IMR-90 (cell line): ENCODE measurements around the gene MILR1. TPM values are rescaled to one million over a fixed set of nuclear protein-coding genes. Genes with fewer than 3 reads are reported as not detected.

Source experiments
- ATAC-seq: fragments of 200-7000 bp; cut with Tn5 transposase; 2 replicates; pipeline ENCODE4 v1.9.1; 2020; ENCODE audit warnings: low read depth, mild to moderate bottlenecking, moderate library complexity
- BruUV-seq: library from RNA; stranded (reverse); fragments of 400-500 nt; replicated peaks from 2 replicates; lab custom pipeline; 2021; lab: Mats Ljungman, UMichigan
- CTCF ChIA-PET: fragments of 300-600 bp; formaldehyde crosslinking; extraction: SDS; loops from one replicate; lab custom pipeline; 2021; ENCODE audit warnings: antibody characterized with exemption; lab: Yijun Ruan, JAX
- POLR2A ChIA-PET: fragments of 300-600 bp; sonication (Branson Sonifier 250); formaldehyde crosslinking; loops from one replicate; lab custom pipeline; 2022; ENCODE audit warnings: antibody characterized with exemption; ENCODE audit not compliant: unreplicated experiment; lab: Charles Lee
- DNase-seq: peaks from one replicate; pipeline ENCODE4 v3.0.0; 2013
- H2AFZ ChIP-seq: replicated peaks from 2 replicates; pipeline ENCODE3; 2013; ENCODE audit warnings: low read length, mild to moderate bottlenecking; ENCODE audit not compliant: poor library complexity
- H2AK5ac ChIP-seq: 2 replicates; pipeline ENCODE4 v1.6.1; 2013; ENCODE audit warnings: low read depth, low read length, inconsistent platforms
- H2AK9ac ChIP-seq: replicated peaks from 2 replicates; pipeline ENCODE3; 2013; ENCODE audit warnings: mild to moderate bottlenecking, low read depth, low read length, moderate library complexity; ENCODE audit not compliant: poor library complexity
- H2BK120ac ChIP-seq: 2 replicates; pipeline ENCODE4 v1.6.1; 2013; ENCODE audit warnings: low read depth, low read length, inconsistent platforms
- H2BK15ac ChIP-seq: 3 replicates; pipeline ENCODE4 v1.6.1; 2013; ENCODE audit warnings: low read depth, low read length, inconsistent platforms
- H2BK20ac ChIP-seq: 2 replicates; pipeline ENCODE4 v1.6.1; 2013; ENCODE audit warnings: low read depth, mild to moderate bottlenecking, inconsistent platforms, low read length, moderate library complexity
- H2BK5ac ChIP-seq: 2 replicates; pipeline ENCODE4 v1.6.1; 2013; ENCODE audit warnings: mild to moderate bottlenecking, low read depth, low read length, inconsistent platforms; ENCODE audit not compliant: poor library complexity, severe bottlenecking
- H3K14ac ChIP-seq: replicated peaks from 2 replicates; pipeline ENCODE4 v1.6.1; 2013; ENCODE audit warnings: low read depth, low read length, inconsistent platforms
- H3K18ac ChIP-seq: 2 replicates; pipeline ENCODE4 v1.6.1; 2013; ENCODE audit warnings: low read depth, low read length, control low read depth
- H3K23ac ChIP-seq: 2 replicates; pipeline ENCODE4 v1.6.1; 2013; ENCODE audit warnings: low read depth, low read length, inconsistent platforms
- H3K27ac ChIP-seq: 2 replicates; pipeline ENCODE4 v1.5.1; 2013; ENCODE audit warnings: mild to moderate bottlenecking, control low read depth, low read length; ENCODE audit not compliant: insufficient read depth
- H3K27me3 ChIP-seq: 2 replicates; pipeline ENCODE4 v1.6.1; 2013; ENCODE audit warnings: low read length; ENCODE audit not compliant: control insufficient read depth, insufficient read depth
- H3K36me3 ChIP-seq: 2 replicates; pipeline ENCODE4 v1.6.1; 2013; ENCODE audit warnings: low read length, mixed read lengths; ENCODE audit not compliant: control insufficient read depth, insufficient read depth
- H3K4ac ChIP-seq: 2 replicates; pipeline ENCODE4 v1.6.1; 2013; ENCODE audit warnings: low read depth, low read length, inconsistent platforms
- H3K4me1 ChIP-seq: 2 replicates; pipeline ENCODE4 v1.6.1; 2013; ENCODE audit warnings: low read length, mixed read lengths; ENCODE audit not compliant: control insufficient read depth, insufficient read depth
- H3K4me2 ChIP-seq: 2 replicates; pipeline ENCODE4 v1.6.1; 2013; ENCODE audit warnings: low read depth, mild to moderate bottlenecking, control low read depth, low read length, moderate library complexity
- H3K4me3 ChIP-seq: 2 replicates; pipeline ENCODE4 v1.5.1; 2013; ENCODE audit warnings: low read depth, mild to moderate bottlenecking, control low read depth, low read length, moderate library complexity; ENCODE audit not compliant: insufficient read depth
- H3K56ac ChIP-seq: 2 replicates; pipeline ENCODE4 v1.6.1; 2013; ENCODE audit warnings: low read length, inconsistent platforms; ENCODE audit not compliant: insufficient read depth; ENCODE audit errors: extremely low read depth
- H3K79me1 ChIP-seq, 2 experiments: 2 replicates each; pipeline ENCODE4 v1.6.1; 2013; ENCODE audit warnings: low read length in 2 of 2, inconsistent platforms in 1 of 2, low read depth in 1 of 2
- H3K9ac ChIP-seq: 2 replicates; pipeline ENCODE4 v1.6.1; 2013; ENCODE audit warnings: low read depth, low read length, control low read depth
- H3K9me1 ChIP-seq: 2 replicates; pipeline ENCODE4 v1.6.1; 2013; ENCODE audit warnings: low read length, inconsistent platforms; ENCODE audit not compliant: insufficient read depth
- H3K9me3 ChIP-seq: 2 replicates; pipeline ENCODE4 v1.6.1; 2013; ENCODE audit warnings: low read length; ENCODE audit not compliant: control insufficient read depth, insufficient read depth
- H4K20me1 ChIP-seq: 2 replicates; pipeline ENCODE4 v1.6.1; 2013; ENCODE audit warnings: low read length, inconsistent platforms; ENCODE audit not compliant: insufficient read depth
- H4K5ac ChIP-seq: 2 replicates; pipeline ENCODE4 v1.6.1; 2013; ENCODE audit warnings: mild to moderate bottlenecking, low read depth, low read length, control low read depth
- H4K8ac ChIP-seq, 2 experiments: 2 replicates each; pipeline ENCODE4 v1.6.1; 2013; ENCODE audit warnings: low read depth in 2 of 2, low read length in 2 of 2, control low read depth in 1 of 2, inconsistent platforms in 1 of 2
- H4K91ac ChIP-seq: 2 replicates; pipeline ENCODE4 v1.6.1; 2013; ENCODE audit warnings: low read depth, low read length, inconsistent platforms; ENCODE audit not compliant: insufficient read depth
- BHLHE40 ChIP-seq: fragments of 150-350 bp; IDR thresholded peaks from 2 replicates; pipeline ENCODE4 v1.6.1; 2016; ENCODE audit warnings: mild to moderate bottlenecking, low read depth, low read length
- FOS ChIP-seq: fragments of 150-350 bp; IDR thresholded peaks from 2 replicates; pipeline ENCODE4 v1.6.1; 2016; ENCODE audit warnings: low read depth, low read length
- MAZ ChIP-seq: IDR thresholded peaks from 2 replicates; pipeline ENCODE4 v1.6.1; 2012; ENCODE audit warnings: low read depth, mild to moderate bottlenecking, low read length, improper control_type of control experiment, moderate library complexity, borderline replicate concordance
- MXI1 ChIP-seq: IDR thresholded peaks from 2 replicates; pipeline ENCODE4 v1.6.1; 2012; ENCODE audit warnings: low read depth, mild to moderate bottlenecking, low read length, moderate library complexity, borderline replicate concordance
- POLR2A ChIP-seq: IDR thresholded peaks from 2 replicates; pipeline ENCODE4 v1.6.1; 2012; ENCODE audit warnings: mild to moderate bottlenecking, low read depth, low read length
- SMC3 ChIP-seq: fragments of 150-350 bp; IDR thresholded peaks from 2 replicates; pipeline ENCODE4 v1.6.1; 2016; ENCODE audit warnings: low read depth, mild to moderate bottlenecking, antibody characterized with exemption, low read length, moderate library complexity
- WGBS, 2 experiments: methylation state at CpG; one replicate each; pipeline versions ENCODE4 v1.1.5 to v1.1.7; 2013; ENCODE audit warnings: missing lambda C conversion rate in 2 of 2; ENCODE audit not compliant: insufficient read length in 1 of 2; ENCODE audit errors: extremely low coverage in 2 of 2; 5-methylcytosine and 5-hydroxymethylcytosine counted together
- dilution Hi-C: fragments of 300-500 bp; cut with HindIII; formaldehyde crosslinking; loops from one replicate; pipeline ENCODE4 v1.14.3; 2018; ENCODE audit warnings: low sequenced_read_pairs; ENCODE audit not compliant: unreplicated experiment
- in situ Hi-C: fragments of 300-500 bp; cut with MboI; formaldehyde crosslinking; loops from 3 replicates; pipeline ENCODE4 v1.14.3; 2019; ENCODE audit warnings: low sequenced_read_pairs, inconsistent platforms, mixed read lengths
- intact Hi-C: fragments of 100-400 bp; cut with micrococcal nuclease; formaldehyde crosslinking; loops from 2 replicates; pipeline ENCODE4 v1.10.0; 2022
- polyA plus RNA-seq, 3 experiments: library from polyadenylated mRNA; depleted of rRNA; stranded (reverse); fragments of >200 nt; gene quantifications; 2 replicates each; pipeline ENCODE4 v1.2.3, GENCODE V29; 2012; ENCODE audit warnings: low replicate concordance in 1 of 3
- total RNA-seq: library from RNA; depleted of rRNA; stranded (reverse); fragments of >200 nt; gene quantifications from 2 replicates; pipeline ENCODE4 v1.2.3, GENCODE V29; 2012
- TF ChIP-seq, protein P1 (sequence below): fragments of 150-350 bp; IDR thresholded peaks from 2 replicates; pipeline ENCODE4 v1.6.1; 2016; ENCODE audit warnings: low read depth, mild to moderate bottlenecking, low read length, moderate library complexity, borderline replicate concordance
- TF ChIP-seq, protein P2 (sequence below): fragments of 150-350 bp; IDR thresholded peaks from 2 replicates; pipeline ENCODE4 v1.6.1; 2017; ENCODE audit warnings: mild to moderate bottlenecking, antibody characterized with exemption, low read length, low read depth
- TF ChIP-seq, protein P3 (sequence below): conservative IDR thresholded peaks from 2 replicates; pipeline ENCODE4 v1.5.1; 2012; ENCODE audit warnings: mild to moderate bottlenecking, low read depth, low read length, improper control_type of control experiment

MILR1 gene
- total and polyA plus RNA-seq, 2 of the 4 experiments (the other 2 are of a cell fraction), result 0.36 to 0.44 TPM

DNA sequence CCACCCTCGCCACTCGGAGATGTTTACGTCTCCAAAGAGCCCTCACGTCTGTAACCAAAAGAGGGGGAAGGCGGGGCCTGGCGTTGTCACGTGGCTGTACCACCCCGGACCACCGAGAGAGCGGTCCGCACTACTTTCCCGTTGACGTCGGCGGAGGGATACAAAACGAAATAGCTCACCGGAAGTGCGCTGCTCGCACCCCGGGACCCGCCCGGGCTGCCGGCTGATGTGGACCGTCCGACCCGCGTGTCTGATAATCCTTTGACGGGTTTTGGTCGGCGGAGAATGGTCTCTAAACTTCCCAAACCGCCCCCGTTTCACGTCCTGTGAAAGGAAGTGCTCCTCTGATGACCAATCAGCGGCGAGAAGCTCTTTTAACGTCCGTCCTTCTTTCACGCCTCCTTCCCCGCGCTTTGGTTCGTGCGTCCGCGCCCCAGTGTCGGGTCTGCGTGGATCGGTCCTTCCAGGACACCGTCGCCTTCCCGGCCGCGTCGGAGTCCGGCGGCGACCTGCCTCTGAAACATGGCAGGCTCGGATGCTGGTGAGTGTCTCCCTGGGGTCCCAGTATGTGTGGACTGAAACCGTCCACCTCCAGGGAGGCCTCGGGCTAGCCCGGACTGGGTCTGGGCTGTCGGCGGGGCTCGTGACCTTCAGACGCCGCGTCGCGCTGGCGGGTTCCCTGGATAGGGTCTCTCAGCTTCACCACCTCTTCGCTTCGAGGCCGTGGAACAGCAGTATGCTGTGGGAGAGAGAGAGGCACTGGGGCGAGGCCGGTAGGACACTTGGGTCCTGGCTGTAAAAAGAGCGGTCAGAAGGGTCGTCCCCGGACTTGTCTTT, 57.9 kb downstream of the MILR1 start, which contains the start of gene CEP95:
CEP95 (plus strand) TSS at position 402 of the 837 bp plus-strand sequence; CDS start at position 523, 121 bp downstream.
- peaks cover 2% of the 10 kb centered on the region; the same call in 1 of the 2 replicates for H3K4me1 ChIP-seq
- H2BK15ac ChIP-seq, result peak within 1 kb of the TSS; percentile 17; the same call in 1 of the 3 replicates
- H3K14ac ChIP-seq, result peak within 1 kb of the TSS; percentile 99
- ChIA-PET CTCF (interaction anchor here (0.6 to 1.7 kb wide), 3 partner anchors 15 to 680 kb away, joined by 3 to 5 read pairs (median 4); no protein-coding TSS in a partner anchor), POLR2A (interaction anchor here (0.5 to 1.2 kb wide), 9 partner anchors 15 to 688 kb away, joined by 3 to 12 read pairs (median 3); no protein-coding TSS in a partner anchor)
- H3K4me2 ChIP-seq, result peak within 1 kb of the TSS; percentile 94
- no TSS peak for BruUV-seq
- ATAC-seq (peak; percentile 70), DNase-seq (peak; percentile 98)
- peaks cover 16 to 57% of the 10 kb centered on the region in 2 experiments for H3K79me1 ChIP-seq
- no peaks in the 10 kb centered on the region for H3K9me3 ChIP-seq
- peaks cover 67% of the 10 kb centered on the region for H4K20me1 ChIP-seq
- H3K27me3 ChIP-seq, result no peaks in the 10 kb centered on the region
- peak within 1 kb of the TSS; percentile 61 for H2BK120ac ChIP-seq
- peak within 1 kb of the TSS; percentile 94 for H3K9ac ChIP-seq
- H4K8ac ChIP-seq, result peak within 1 kb of the TSS; percentile 93 to 98
- H3K56ac ChIP-seq, result peak within 1 kb of the TSS; percentile 98
- H3K18ac ChIP-seq, result peak within 1 kb of the TSS; percentile 88
- WGBS, 2 experiments, result 0% methylated on average over 39 of the region's 77 CpGs; no CpG with 5 or more reads in 1 of the 2 experiments
- intact Hi-C loops (no loop called here), dilution Hi-C loops (no loop called here), in situ Hi-C loops (no loop called here)
- peak within 1 kb of the TSS; percentile 94 for H3K27ac ChIP-seq
- H2AFZ ChIP-seq, result peak within 1 kb of the TSS; percentile 91
- TF ChIP-seq BHLHE40, result peak; percentile 75
- TF ChIP-seq, protein P1, sequence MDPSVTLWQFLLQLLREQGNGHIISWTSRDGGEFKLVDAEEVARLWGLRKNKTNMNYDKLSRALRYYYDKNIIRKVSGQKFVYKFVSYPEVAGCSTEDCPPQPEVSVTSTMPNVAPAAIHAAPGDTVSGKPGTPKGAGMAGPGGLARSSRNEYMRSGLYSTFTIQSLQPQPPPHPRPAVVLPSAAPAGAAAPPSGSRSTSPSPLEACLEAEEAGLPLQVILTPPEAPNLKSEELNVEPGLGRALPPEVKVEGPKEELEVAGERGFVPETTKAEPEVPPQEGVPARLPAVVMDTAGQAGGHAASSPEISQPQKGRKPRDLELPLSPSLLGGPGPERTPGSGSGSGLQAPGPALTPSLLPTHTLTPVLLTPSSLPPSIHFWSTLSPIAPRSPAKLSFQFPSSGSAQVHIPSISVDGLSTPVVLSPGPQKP, result 0 out of 2 replicates have a peak, but pooled peaks have one; percentile 60
- TF ChIP-seq POLR2A, result peak; percentile 87
- TF ChIP-seq, protein P2, sequence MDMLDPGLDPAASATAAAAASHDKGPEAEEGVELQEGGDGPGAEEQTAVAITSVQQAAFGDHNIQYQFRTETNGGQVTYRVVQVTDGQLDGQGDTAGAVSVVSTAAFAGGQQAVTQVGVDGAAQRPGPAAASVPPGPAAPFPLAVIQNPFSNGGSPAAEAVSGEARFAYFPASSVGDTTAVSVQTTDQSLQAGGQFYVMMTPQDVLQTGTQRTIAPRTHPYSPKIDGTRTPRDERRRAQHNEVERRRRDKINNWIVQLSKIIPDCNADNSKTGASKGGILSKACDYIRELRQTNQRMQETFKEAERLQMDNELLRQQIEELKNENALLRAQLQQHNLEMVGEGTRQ, result peak; percentile 92
- TF ChIP-seq MXI1, result peak; percentile 68
- TF ChIP-seq SMC3, result no peak
- TF ChIP-seq MAZ, result no peak; the same call in 1 of the 2 replicates
- TF ChIP-seq FOS, result peak; percentile 12; the same call in 1 of the 2 replicates
- TF ChIP-seq, protein P3, sequence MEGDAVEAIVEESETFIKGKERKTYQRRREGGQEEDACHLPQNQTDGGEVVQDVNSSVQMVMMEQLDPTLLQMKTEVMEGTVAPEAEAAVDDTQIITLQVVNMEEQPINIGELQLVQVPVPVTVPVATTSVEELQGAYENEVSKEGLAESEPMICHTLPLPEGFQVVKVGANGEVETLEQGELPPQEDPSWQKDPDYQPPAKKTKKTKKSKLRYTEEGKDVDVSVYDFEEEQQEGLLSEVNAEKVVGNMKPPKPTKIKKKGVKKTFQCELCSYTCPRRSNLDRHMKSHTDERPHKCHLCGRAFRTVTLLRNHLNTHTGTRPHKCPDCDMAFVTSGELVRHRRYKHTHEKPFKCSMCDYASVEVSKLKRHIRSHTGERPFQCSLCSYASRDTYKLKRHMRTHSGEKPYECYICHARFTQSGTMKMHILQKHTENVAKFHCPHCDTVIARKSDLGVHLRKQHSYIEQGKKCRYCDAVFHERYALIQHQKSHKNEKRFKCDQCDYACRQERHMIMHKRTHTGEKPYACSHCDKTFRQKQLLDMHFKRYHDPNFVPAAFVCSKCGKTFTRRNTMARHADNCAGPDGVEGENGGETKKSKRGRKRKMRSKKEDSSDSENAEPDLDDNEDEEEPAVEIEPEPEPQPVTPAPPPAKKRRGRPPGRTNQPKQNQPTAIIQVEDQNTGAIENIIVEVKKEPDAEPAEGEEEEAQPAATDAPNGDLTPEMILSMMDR, result 0 out of 2 replicates have a peak, but pooled peaks have one; percentile 0
- peaks cover 7% of the 10 kb centered on the region for H3K9me1 ChIP-seq
- peak within 1 kb of the TSS; percentile 100 for H2AK9ac ChIP-seq
- H2BK20ac ChIP-seq, result no peak within 1 kb of the TSS
- peak within 1 kb of the TSS; percentile 98 for H2AK5ac ChIP-seq
- peak within 1 kb of the TSS; percentile 93 for H3K4me3 ChIP-seq
- H4K91ac ChIP-seq, result peak within 1 kb of the TSS; percentile 98
- H3K23ac ChIP-seq, result peak within 1 kb of the TSS; percentile 99
- H3K4ac ChIP-seq, result peak within 1 kb of the TSS; percentile 99
- peak within 1 kb of the TSS; percentile 93 for H2BK5ac ChIP-seq
- peaks cover 39% of the 10 kb centered on the region for H3K36me3 ChIP-seq
- H4K5ac ChIP-seq, result peak within 1 kb of the TSS; percentile 77
